Coronary artery (tissue), 2 donors: Measurements from ENCODE around the gene PRKCZ.
"Not testable (repeated sequence)": the region's sequence is repeated elsewhere in the genome, so short reads cannot be mapped to it uniquely, and the experiment has no call there.

Experiments used
- DNase-seq: peaks from one replicate; pipeline ENCODE4 v3.0.0-alpha.2; 2017; ENCODE audit warnings: low spot score
- H3K27ac ChIP-seq, 2 donors: fragments of 200-600 bp; sonication (generic); one replicate each; pipeline ENCODE4 v1.5.1; 2016 to 2019
- H3K4me3 ChIP-seq: fragments of 200-600 bp; sonication (generic); 2 replicates; pipeline ENCODE4 v1.5.1; 2016; ENCODE audit warnings: mild to moderate bottlenecking, moderate library complexity
- CTCF ChIP-seq: fragments of 200-600 bp; sonication (generic); IDR thresholded peaks from one replicate; pipeline ENCODE4 v1.5.1; 2019; ENCODE audit warnings: antibody characterized with exemption

The PRKCZ gene

GRCh38 chr1:2115008-2115641 lies 64.9 kb downstream of the PRKCZ start:
- TF ChIP-seq CTCF: no peak
- Histone ChIP-seq H3K4me3 (no peak overlapping the region), H3K27ac (no peak overlapping the region)
- DNase-seq: no peak

DNA sequence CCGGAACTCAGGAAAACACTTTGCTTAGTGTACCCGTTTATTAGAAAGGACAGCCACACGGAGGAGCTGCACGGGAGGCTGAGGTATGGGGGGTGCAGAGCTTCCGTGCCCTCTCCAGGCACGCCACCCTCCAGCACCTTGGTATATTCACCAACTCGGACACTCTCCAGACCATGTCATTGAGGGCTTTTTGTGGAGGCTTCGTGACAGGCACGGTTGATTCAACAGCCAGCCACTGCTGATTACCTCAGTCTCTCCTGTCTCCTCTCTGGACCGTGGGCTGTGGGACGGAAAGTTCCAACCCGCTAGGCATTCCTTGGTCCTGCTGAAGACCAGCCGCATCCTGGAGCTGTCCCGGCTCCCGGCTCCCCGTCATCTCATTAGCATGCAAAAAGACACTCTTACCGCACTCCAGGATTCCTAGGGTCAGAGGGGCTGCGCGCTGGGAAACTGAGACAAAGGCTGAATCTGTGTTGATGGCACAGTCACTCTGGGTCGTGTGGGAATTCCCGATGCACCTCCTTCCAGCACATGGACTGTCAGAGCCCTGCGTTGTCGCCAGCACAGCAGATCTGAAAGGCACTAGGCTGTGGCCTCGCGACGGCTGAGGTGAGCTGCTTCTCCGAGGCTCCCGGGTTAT lies 65.6 kb downstream of the PRKCZ start:
- Histone ChIP-seq H3K4me3 (no peak overlapping the region), H3K27ac (no peak overlapping the region)
- no peak for TF ChIP-seq CTCF
- no peak for DNase-seq

- Histone ChIP-seq H3K27ac (no peak overlapping the region), H3K4me3 (no peak overlapping the region)
- TF ChIP-seq CTCF: no peak
- DNase-seq: no peak
Observed at GRCh38 chr1:2119886-2120285, 69.7 kb downstream of the PRKCZ start.

DNA sequence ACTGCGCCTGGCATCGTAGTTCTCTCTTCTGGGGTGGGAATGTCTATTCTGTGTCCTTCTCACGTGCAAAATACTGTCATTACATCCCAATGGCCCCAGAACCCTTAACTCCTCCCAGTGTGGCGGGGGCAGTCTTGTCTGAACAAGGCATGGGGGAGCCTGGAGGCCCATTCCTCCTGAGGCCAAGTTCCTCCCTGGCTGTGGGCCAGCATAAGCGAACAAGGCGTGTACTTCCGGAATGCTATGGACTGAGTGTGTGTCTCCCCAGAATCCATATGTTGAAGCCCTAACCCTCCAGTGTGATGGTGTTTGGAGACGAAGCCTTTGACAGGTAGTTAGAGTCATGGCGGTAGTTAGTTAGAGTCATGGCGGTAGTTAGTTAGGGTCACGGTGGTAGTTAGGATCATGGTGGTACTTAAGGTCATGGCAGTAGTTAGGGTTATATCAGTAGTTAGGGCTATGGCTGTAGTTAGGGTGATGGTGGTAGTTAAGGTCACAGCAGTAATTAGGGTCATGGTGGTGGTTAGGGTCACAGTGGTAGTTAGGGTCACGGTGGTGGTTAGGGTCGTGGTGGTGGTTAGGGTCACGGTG lies 71.0 kb downstream of the PRKCZ start:
- no peak for DNase-seq
- TF ChIP-seq CTCF: no peak
- no peak overlapping the region for H3K4me3 ChIP-seq
- no peak overlapping the region for H3K27ac ChIP-seq

DNA sequence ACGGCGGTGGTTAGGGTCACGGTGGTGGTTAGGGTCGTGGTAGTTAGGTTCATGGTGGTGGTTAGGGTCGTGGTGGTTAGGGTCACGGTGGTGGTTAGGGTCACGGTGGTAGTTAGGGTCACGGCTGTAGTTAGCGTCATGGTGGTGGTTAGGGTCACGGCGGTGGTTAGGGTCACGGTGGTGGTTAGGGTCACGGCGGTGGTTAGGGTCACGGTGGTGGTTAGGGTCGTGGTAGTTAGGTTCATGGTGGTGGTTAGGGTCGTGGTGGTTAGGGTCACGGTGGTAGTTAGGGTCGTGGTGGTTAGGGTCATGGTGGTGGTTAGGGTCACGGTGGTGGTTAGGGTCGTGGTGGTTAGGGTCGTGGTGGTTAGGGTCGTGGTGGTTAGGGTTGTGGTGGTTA lies 71.6 kb downstream of the PRKCZ start:
- H3K4me3 ChIP-seq, DNase-seq, H3K27ac ChIP-seq: not testable (repeated sequence)

- peak overlapping the region in 1 of 2 donors; percentile 46 for H3K27ac ChIP-seq
- no peak for TF ChIP-seq CTCF
- no peak overlapping the region for H3K4me3 ChIP-seq
- DNase-seq: no peak
Observed at GRCh38 chr1:2124446-2125198, 74.4 kb downstream of the PRKCZ start.
